MCF 10A (cell line): ENCODE results near the gene HVCN1. TPM values are rescaled to one million over a fixed set of nuclear protein-coding genes. Genes with fewer than 3 reads are reported as not detected.

Experiments
- BruUV-seq: library from RNA; stranded (reverse); fragments of 400-500 nt; replicated peaks from 2 replicates; lab custom pipeline; 2021; lab: Mats Ljungman, UMichigan
- CTCF ChIA-PET: fragments of 300-600 bp; sonication (Branson Sonifier 250); formaldehyde crosslinking; extraction: SDS; loops from one replicate; lab custom pipeline; 2021; ENCODE audit warnings: antibody characterized with exemption, inconsistent platforms; lab: Yijun Ruan, JAX
- POLR2A ChIA-PET: fragments of 300-600, 350-650 bp; sonication (Branson Sonifier 250); formaldehyde crosslinking; extraction: SDS; loops from one replicate; lab custom pipeline; 2020; ENCODE audit warnings: antibody characterized with exemption, inconsistent platforms; lab: Yijun Ruan, JAX
- DNase-seq: peaks from one replicate; pipeline ENCODE4 v3.0.0-alpha.2; 2018; ENCODE audit not compliant: unreplicated experiment
- H3K27ac Mint-ChIP-seq: one replicate; pipeline ENCODE4 v1.8.0; 2022; ENCODE audit warnings: mild to moderate bottlenecking, low read depth, mixed read lengths; ENCODE audit not compliant: unreplicated experiment
- H3K27me3 Mint-ChIP-seq: one replicate; pipeline ENCODE4 v1.8.0; 2022; ENCODE audit warnings: mixed read lengths; ENCODE audit not compliant: insufficient read depth, unreplicated experiment
- H3K36me3 Mint-ChIP-seq: one replicate; pipeline ENCODE4 v1.8.0; 2022; ENCODE audit warnings: mild to moderate bottlenecking, moderate library complexity, mixed read lengths; ENCODE audit not compliant: insufficient read depth, unreplicated experiment
- H3K4me1 Mint-ChIP-seq: one replicate; pipeline ENCODE4 v1.8.0; 2022; ENCODE audit warnings: mixed read lengths; ENCODE audit not compliant: insufficient read depth, unreplicated experiment
- H3K4me3 Mint-ChIP-seq: one replicate; pipeline ENCODE4 v1.8.0; 2022; ENCODE audit warnings: mild to moderate bottlenecking, moderate library complexity, mixed read lengths; ENCODE audit not compliant: unreplicated experiment
- H3K9me3 Mint-ChIP-seq: one replicate; pipeline ENCODE4 v1.8.0; 2022; ENCODE audit warnings: mixed read lengths; ENCODE audit not compliant: unreplicated experiment
- CTCF ChIP-seq: fragments of 200-600 bp; IDR thresholded peaks from one replicate; pipeline ENCODE4 v1.8.0; 2022; ENCODE audit warnings: antibody characterized with exemption, mild to moderate bottlenecking; ENCODE audit not compliant: unreplicated experiment
- intact Hi-C: fragments of 100-400 bp; cut with micrococcal nuclease; formaldehyde crosslinking; loops from 2 replicates; pipeline ENCODE4 v1.14.1; 2022
- total RNA-seq: library from RNA; stranded (reverse); gene quantifications from 2 replicates; pipeline ENCODE4 v1.2.3, GENCODE V29; 2022

Gene HVCN1
- total RNA-seq, 1 experiment from 2014 or later: not detected

GRCh38 chr12:110721570-110721969 is 32.7 kb upstream of the HVCN1 start:
- BruUV-seq: no TSS peak
- intact Hi-C loops: no loop called here
- ChIA-PET POLR2A (no interaction called here), CTCF (interaction anchor here (0.6 kb wide), 1 partner anchor 41 kb away, joined by 3 read pairs; no protein-coding TSS in a partner anchor)
- Mint-ChIP-seq H3K36me3 (peaks cover 89% of the 10 kb centered on the region), H3K4me1 (no peaks in the 10 kb centered on the region), H3K9me3 (no peaks in the 10 kb centered on the region), H3K27me3 (no peaks in the 10 kb centered on the region), H3K4me3 (no peak overlapping the region), H3K27ac (no peak overlapping the region)
- DNase-seq: no peak
- TF ChIP-seq CTCF: no peak

GRCh38 chr12:110720516-110720915 is 31.6 kb upstream of the HVCN1 start:
- BruUV-seq: no TSS peak
- no peaks in the 10 kb centered on the region for H3K27me3 Mint-ChIP-seq
- CTCF ChIA-PET: interaction anchor here (0.5 kb wide), 1 partner anchor 169 kb away, joined by 3 read pairs; no protein-coding TSS in a partner anchor
- H3K36me3 Mint-ChIP-seq: peaks cover 81% of the 10 kb centered on the region
- intact Hi-C loops: no loop called here
- no peaks in the 10 kb centered on the region for H3K9me3 Mint-ChIP-seq
- TF ChIP-seq CTCF: no peak
- DNase-seq: no peak
- no peaks in the 10 kb centered on the region for H3K4me1 Mint-ChIP-seq
- no peak overlapping the region for H3K27ac Mint-ChIP-seq
- H3K4me3 Mint-ChIP-seq: no peak overlapping the region
- POLR2A ChIA-PET: interaction anchor here (0.5 to 1.3 kb wide), 3 partner anchors 11 to 680 kb away, joined by 3 to 4 read pairs (median 3); no protein-coding TSS in a partner anchor

- POLR2A ChIA-PET: interaction anchor here (1.2 to 1.7 kb wide), 2 partner anchors 8 to 10 kb away, joined by 3 to 4 read pairs; no protein-coding TSS in a partner anchor
- H3K9me3 Mint-ChIP-seq: no peaks in the 10 kb centered on the region
- no TSS peak for BruUV-seq
- no peaks in the 10 kb centered on the region for H3K4me1 Mint-ChIP-seq
- TF ChIP-seq CTCF: no peak
- H3K27me3 Mint-ChIP-seq: no peaks in the 10 kb centered on the region
- peaks cover 59% of the 10 kb centered on the region for H3K36me3 Mint-ChIP-seq
- intact Hi-C loops: no loop called here
- CTCF ChIA-PET: no interaction called here
- no peak overlapping the region for H3K4me3 Mint-ChIP-seq
- no peak for DNase-seq
- H3K27ac Mint-ChIP-seq: no peak overlapping the region
These were observed 29.4 kb upstream of the HVCN1 start for GRCh38 chr12:110718222-110718908.

GRCh38 chr12:110717037-110717436 is 28.1 kb upstream of the HVCN1 start:
- BruUV-seq: no TSS peak
- Mint-ChIP-seq H3K4me1 (no peaks in the 10 kb centered on the region), H3K27ac (no peak overlapping the region), H3K4me3 (no peak overlapping the region), H3K9me3 (no peaks in the 10 kb centered on the region), H3K27me3 (no peaks in the 10 kb centered on the region), H3K36me3 (peaks cover 46% of the 10 kb centered on the region)
- intact Hi-C loops: no loop called here
- POLR2A ChIA-PET: interaction anchor here (0.6 to 1.0 kb wide), 3 partner anchors 13 to 170 kb away, joined by 3 to 4 read pairs (median 4); no protein-coding TSS in a partner anchor
- no peak for DNase-seq
- TF ChIP-seq CTCF: no peak
- CTCF ChIA-PET: no interaction called here
